GM12801 (cell line): ENCODE results near the gene SETD1A.

Experiments
- TF ChIP-seq, protein P1 (sequence below): IDR thresholded peaks from one replicate; pipeline ENCODE4 v1.5.1; 2011; ENCODE audit warnings: control low read depth; ENCODE audit not compliant: insufficient read length; ENCODE audit errors: extremely low read depth

SETD1A gene

GRCh38 chr16:30974348-30974747, 16.8 kb downstream of the SETD1A start:
- TF ChIP-seq, protein P1, sequence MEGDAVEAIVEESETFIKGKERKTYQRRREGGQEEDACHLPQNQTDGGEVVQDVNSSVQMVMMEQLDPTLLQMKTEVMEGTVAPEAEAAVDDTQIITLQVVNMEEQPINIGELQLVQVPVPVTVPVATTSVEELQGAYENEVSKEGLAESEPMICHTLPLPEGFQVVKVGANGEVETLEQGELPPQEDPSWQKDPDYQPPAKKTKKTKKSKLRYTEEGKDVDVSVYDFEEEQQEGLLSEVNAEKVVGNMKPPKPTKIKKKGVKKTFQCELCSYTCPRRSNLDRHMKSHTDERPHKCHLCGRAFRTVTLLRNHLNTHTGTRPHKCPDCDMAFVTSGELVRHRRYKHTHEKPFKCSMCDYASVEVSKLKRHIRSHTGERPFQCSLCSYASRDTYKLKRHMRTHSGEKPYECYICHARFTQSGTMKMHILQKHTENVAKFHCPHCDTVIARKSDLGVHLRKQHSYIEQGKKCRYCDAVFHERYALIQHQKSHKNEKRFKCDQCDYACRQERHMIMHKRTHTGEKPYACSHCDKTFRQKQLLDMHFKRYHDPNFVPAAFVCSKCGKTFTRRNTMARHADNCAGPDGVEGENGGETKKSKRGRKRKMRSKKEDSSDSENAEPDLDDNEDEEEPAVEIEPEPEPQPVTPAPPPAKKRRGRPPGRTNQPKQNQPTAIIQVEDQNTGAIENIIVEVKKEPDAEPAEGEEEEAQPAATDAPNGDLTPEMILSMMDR = no peak

DNA sequence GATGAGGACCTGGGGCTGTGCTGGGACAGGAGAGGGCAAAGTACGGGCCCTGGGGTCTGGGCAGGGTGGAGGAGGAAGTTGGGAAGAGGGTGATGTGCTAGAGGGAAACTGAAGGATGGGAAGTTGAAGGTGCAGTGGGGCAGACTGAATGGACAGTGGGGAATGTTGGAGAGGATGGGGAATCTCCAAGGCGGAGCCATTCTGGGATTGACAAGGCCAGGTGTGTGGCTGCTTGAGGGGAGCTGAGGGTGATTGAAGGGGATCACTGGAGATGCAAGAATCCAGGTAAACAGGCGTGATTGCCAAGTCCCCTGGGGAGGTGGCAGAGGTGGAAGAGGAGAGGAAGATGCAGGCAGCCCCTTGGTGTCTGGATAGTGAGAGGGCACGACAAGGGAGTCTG, 18.9 kb downstream of the SETD1A start:
- TF ChIP-seq, protein P1 = no peak

GRCh38 chr16:30977502-30977901, 19.9 kb downstream of the SETD1A start:
- TF ChIP-seq, protein P1 = no peak

- TF ChIP-seq, protein P1 = no peak
Measured at GRCh38 chr16:30979170-30980022, 21.8 kb downstream of the SETD1A start.

GRCh38 chr16:30980023-30980371, 22.4 kb downstream of the SETD1A start:
- TF ChIP-seq, protein P1 = no peak

DNA sequence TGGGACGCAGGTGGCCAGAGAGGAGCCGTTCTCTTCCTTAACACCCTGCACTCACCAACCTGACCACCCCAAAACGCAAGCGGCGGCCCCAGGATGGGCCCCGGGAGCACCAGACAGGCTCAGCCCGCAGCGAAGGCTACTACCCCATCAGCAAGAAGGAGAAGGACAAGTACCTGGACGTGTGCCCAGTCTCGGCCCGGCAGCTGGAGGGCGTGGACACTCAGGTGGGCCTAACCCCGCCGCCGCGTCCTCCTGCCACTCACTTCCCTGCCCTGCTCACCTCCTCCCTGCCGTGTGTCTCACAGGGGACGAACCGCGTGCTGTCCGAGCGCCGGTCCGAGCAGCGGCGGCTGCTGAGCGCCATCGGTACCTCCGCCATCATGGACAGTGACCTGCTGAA, 22.9 kb downstream of the SETD1A start:
- TF ChIP-seq, protein P1 = no peak

DNA sequence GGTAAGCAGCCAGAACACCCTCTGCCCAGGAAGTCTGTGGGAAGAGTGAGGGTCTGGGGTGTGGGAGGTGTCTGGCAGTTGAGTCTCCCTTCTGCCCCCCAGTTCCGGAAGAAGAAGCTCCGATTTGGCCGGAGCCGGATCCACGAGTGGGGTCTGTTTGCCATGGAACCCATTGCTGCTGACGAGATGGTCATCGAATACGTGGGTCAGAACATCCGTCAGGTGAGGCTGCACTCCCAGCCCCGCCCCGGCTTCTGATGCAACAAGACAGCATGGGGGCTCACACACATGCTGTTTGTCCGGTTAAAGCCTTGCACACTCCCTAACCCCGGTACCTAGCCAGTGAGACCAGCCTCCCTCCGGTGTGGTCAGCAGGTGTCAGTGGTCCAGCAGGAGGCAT, 23.4 kb downstream of the SETD1A start:
- TF ChIP-seq, protein P1 = no peak
